Measurements from ENCODE around the gene DLG2.

DLG2 gene

GRCh38 chr11:84673753-84674152 is 953.4 kb downstream of the DLG2 start:
- DNase-seq (ENCODE audit: low read depth in 2 of 2) = no peak

DNA sequence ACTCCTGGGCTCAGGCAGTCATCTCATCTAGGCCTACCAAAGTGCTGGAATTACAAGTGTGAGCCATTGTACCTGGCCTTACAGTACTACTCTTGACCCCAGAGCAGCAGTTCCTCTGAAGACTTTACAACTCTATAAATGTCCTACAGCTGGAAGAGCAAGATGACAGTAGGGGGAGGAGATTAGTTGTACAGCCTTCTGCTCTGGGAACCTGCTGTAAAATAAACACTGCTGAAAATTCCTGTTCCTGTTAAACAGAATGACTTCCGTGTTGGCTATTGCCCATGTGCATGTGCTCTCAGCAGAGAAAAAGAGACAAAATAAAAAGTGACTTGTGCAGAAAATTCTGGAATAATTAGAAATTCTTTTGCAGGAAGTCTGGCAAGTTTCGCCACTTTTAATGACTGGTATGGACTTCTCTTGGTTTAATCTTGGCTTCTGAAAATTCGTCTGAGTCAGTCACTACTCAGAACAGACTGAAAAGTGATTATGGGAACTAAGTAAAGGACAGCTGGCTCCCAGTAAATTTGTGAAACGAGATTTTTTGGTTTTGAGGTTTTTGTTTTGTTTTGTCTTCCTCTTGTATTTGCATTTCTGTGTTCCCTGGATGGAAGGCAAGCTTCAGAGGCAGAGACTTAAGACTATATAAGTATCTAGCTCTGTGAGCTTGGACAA is 955.7 kb downstream of the DLG2 start:
- DNase-seq (ENCODE audit: low read depth in 2 of 2) = no peak

GRCh38 chr11:84663731-84664130 is 963.4 kb downstream of the DLG2 start:
- DNase-seq (ENCODE audit: low read depth in 2 of 2) = no peak

DNA sequence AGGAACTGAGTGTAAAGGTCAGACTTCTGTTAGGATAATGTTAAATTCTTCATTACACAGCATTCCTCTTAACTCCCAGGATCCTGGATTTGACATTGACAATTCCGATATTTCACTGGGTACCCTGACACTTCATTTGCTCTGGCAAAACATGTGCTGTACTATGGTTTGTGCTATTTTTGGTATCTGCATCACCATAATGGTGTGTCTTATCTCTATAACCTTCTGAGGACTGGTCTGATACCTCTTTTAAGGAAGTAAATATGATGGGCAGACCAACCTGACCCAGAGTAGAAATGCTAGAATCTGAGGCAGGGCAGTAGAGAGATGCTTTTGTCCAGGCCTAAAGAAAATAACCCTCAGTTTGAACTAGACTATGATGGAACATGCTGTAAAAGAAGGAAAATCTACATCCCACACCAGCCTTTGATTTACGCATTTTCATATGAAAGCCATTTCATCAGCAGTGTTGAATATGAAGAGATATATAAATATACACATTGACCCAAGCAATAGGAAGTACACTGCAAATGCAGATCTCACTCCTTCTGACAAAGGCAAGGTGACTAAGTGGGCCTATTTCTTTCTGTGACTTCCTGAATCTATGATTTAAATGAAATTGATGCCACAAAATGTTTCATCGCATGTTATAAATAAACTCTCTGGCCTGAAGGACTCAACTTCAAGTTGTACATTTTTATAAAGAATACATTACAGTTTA is 966.7 kb downstream of the DLG2 start:
- DNase-seq (ENCODE audit: low read depth in 2 of 2) = no peak

DNA sequence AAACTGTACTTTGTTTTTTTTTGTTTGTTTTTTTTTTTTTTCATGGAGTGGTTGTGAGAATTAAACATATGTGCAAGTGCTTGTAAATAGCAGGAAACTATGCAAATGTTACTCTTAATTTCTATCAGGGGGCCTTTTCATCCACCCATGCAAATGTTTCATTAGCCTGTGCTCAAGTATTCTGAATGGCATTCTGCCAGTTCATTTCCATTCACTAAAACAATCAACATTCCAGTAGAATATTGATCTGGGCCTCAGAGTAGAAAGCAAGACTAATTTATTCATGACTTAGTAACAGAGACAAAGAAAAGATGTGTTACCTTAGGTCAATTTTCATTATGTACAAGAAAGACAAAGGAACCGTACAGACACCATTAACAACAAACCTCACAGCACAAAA is 971.4 kb downstream of the DLG2 start:
- DNase-seq (ENCODE audit: low read depth in 2 of 2) = no peak

- no peak for DNase-seq (ENCODE audit: low read depth in 2 of 2)
Measured at GRCh38 chr11:84648471-84648870, 978.7 kb downstream of the DLG2 start.

DNA sequence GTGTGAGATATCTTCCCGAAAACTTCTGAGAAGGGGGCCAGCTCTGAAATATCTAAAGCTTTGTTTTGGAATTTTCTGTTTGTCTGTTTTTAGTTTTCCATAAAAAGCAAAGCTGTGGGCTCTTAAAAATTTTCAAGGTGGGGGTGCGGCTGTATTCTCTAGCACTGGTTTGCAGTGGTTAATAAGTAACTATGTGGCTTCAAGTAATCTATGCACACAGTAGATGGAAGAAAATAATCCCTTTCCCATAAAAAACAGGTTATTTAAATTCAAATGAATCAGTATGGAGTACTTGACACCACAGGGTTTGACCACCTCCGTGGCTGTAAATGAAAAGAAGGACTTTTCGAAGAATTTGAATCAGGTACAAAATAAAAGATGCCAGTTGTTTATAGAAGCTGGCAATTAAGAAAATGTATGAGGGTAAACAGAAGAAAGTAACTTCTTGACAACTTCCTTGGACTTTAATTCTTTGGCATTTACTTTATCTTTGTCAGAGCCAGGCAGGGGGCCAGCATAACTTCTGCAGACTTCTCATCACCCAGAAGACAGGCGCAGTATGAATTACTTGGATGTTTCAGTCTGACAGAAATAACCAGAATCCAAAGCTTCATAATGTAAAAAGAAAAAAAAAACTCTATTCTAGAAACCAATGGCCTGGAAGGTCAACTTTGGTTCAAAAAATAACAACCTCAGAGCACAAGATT is 981.0 kb downstream of the DLG2 start:
- DNase-seq (ENCODE audit: low read depth in 2 of 2) = no peak

DNA sequence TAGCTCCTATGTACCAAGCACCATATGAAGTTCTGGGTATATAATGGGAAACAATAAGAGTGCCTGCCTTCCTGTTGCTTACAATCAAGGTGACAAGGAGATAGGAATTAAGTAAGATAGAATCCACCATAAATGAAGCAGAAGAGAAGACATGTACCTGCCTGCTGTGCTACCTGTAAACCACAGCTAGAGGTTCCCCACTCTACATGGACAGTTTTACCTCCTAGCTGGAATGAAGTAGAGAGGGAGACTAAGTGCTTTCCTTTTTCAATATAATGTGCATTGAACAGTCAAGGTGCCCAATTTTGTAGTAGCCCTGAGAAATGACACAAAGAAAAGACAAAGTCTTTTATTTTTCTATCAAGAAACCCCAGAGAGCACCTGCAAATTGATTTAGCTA is 984.6 kb downstream of the DLG2 start:
- no peak for DNase-seq (ENCODE audit: low read depth in 2 of 2)

GRCh38 chr11:84634309-84634708 is 992.8 kb downstream of the DLG2 start:
- DNase-seq (ENCODE audit: low read depth in 2 of 2) = no peak

DNA sequence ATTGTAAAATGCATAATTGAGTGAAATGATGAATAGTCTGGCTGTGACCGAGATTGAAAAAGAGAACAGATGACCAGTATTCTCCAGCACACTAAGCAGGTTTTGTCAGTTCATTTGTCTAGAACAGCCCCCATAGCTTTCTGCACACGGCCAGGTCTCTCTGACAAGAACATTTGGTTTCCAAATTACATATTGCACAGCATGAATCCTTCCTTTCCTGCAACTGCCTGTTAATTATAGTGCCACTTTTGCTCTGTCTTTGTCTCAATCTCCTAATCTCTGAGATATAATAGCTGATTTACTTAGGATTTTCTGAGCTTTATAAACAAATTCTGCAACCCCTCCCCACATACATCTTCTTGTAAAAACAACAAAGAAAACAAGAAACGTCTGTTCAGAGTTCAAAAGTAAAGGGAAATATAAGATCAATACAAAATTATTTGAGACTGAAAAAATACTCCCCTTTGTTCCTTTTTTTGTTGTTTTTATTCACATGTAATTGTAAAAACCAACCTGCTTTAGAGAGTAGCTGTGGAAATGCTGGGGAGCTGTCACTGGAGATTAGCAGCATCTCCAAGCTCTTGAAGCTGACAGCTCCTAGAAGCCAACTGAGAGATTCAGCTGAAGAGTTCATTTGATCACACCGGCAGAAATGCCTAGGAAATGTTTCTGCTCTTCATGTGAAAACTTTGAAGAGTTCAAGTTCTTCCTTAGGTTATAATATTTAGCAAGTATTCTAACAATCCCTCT is 998.1 kb downstream of the DLG2 start:
- no peak for DNase-seq (ENCODE audit: low read depth in 2 of 2)

- DNase-seq (ENCODE audit: low read depth in 2 of 2) = no peak
Measured at GRCh38 chr11:84626256-84626655, 1000.9 kb downstream of the DLG2 start.

GRCh38 chr11:84612645-84613044 is 1014.5 kb downstream of the DLG2 start:
- DNase-seq (ENCODE audit: low read depth in 2 of 2) = no peak

DNA sequence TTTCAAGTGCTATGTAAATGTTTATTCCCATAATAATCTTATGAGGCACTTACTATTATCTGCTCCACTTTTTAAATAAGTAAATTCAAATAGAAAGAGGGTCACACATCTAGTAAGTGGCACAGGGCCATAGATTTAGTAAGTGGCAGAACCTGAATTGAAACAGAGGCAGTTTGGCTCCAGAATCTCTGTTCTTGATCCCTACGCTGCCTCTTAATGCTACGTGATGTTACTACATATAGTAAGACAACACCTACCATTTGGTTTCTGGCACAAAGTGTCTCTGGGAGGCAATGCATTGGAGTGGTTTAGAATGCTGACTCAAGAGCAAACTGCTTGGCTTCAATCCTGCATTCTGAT is 1018.3 kb downstream of the DLG2 start:
- no peak for DNase-seq (ENCODE audit: low read depth in 2 of 2)

DNA sequence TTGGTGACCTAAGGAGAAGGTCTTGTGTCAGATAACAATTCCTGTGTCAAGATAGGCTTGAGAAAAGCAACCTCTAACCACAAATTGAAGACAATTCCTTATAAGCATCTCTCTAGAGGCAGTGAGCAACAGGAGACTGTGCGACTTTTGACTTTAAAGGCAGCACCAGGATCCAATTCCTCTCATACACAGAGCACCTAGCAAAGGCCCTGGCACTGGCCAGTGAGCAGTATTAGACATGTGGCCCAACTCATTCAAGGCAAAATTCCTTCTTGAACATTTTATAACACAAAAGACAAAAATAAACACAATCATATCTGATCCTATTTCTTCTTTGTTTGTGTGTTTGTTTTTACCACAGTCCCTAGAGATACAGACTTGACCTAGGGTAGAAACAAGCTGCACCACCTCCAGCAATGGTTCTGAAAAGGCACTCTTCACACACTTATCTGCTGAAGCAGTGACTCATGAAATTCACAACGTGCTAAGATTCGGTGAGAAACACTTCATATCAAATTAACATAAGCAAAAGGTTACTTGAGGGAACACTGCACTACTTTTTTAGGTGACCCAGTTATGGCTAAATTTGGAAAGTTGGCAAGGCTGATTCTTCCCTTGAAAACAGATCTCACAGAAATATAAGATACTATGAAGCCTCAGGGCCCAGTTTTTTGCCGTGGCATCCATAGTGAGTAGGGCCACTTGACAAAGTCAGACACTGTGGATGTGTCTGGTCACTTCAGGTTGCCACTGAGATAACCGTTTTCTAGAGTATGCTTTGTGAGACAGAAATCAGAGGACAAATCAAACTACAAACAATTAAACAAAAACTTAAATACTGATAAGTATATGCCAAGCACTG is 1018.9 kb downstream of the DLG2 start:
- no peak for DNase-seq (ENCODE audit: low read depth in 2 of 2)

DNA sequence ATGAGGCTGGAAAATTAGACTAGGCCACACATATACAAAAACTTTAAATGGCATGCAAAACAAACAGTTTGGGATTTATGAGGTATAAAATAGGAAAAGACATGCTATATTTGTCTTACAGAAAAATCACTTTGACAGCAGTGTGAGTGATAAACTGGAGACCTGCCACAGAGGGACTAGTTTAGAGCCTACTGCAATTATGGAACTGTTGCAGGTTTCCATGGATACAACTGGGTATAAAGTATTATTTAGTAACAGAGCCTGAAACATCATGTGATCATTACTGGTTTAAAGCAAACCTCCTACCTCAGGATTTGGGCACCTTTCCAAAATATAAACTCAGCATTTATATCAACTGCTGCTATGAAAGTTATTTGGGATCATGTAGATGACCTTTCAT is 1032.5 kb downstream of the DLG2 start:
- DNase-seq (ENCODE audit: low read depth in 2 of 2) = no peak

DNA sequence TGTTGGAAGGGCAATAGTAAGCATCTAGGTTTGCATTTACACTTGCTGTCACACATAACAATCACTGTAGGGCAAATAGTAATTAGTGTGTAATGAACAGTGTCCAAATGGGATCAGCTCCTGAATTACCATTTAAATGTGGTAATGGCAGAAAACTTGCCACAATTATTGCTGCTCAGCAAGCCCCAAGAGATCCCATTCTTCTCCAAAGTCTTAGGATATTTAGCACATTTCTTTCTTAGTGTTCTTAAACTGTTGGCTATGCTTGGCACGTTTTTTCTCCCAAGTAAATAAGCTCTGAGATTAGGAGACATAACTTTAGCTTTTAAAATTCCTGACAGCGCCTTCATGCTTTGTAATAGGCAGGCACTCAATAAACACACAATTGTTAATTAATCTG is 1037.0 kb downstream of the DLG2 start:
- no peak for DNase-seq (ENCODE audit: low read depth in 2 of 2)

DNA sequence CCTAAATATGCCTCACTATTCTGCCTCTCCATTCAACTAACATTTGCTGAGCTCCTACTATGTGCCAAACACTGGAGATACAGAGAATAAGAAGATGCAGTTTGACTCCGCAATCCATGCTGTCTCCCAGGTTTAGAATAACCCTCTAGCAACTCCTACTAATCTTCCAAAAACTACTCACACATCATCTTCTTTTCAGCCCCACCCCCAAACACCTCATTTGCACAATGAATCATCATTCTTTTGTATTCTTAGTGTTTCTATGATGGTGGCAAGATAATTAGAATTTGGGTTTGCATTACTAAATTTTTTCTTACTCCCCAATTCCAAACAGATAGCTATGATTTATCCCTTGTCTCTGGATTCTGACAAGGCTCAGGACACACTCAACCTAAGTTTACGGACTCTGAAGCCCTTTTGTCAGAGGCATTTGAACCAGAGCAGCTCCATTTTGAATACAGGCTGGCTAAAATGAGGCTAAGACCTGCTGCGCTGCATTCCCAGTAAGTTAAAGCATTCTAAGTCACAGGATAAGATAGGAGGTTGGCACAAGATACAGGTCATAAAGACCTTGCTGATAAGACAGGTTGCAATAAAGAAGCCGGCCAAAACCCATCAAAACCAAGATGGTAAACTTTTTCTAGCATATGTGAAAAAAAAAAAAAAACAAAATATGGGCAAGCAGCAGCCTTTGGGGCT is 1038.9 kb downstream of the DLG2 start:
- no peak for DNase-seq (ENCODE audit: low read depth in 2 of 2)

DNA sequence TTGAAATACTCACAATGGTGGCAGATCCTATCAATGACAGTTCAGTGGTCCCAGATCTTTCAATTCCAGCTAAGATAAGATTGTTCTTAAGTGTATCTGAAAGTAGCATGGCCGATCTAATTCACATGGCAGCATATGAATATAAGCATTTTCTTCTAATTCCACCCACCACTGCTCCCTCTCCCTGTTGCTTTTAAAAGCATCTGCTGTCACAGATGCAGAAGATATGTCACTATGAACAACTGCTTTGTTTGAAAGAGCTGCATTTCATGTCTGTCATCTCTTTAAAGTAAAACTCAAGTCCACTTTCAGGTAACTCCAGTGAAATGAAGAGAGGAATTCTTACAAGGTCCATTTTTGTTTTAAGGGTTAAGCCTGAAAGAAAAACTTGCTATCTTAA is 1044.0 kb downstream of the DLG2 start:
- no peak for DNase-seq (ENCODE audit: low read depth in 2 of 2)

- DNase-seq (ENCODE audit: low read depth in 2 of 2) = no peak
Measured at GRCh38 chr11:84581083-84581482, 1046.1 kb downstream of the DLG2 start.

GRCh38 chr11:84580428-84580827 is 1046.7 kb downstream of the DLG2 start:
- no peak for DNase-seq (ENCODE audit: low read depth in 2 of 2)

DNA sequence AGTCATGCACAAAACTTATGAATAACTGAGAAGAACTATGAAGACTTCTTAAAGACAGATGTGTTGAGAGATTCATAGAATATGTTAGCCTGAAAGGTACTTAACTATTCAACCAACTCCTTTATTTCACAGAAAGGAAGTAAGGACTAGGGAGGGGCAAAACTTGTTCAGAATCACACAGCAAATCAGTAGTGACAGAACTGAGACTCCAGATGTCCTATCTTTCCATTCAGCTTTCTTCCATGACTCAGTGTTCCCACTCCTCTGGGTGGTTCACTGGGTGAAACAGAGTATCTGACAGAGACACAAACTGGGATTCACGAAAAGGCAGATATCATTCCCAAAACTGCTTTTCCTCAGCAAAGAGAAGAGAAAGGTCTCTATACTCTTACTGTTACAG is 1053.3 kb downstream of the DLG2 start:
- DNase-seq (ENCODE audit: low read depth in 2 of 2) = no peak

Measured in stimulated activated CD4-positive, alpha-beta T cell treated with anti-CD3 and anti-CD28 coated beads, Interleukin-1b, Interleukin-23, amount 100 ng/mL, for 4 hours (primary cell).